Activated B cell treated with CpG ODN at 0.5 μM for 24 hours (primary cell): ENCODE data around the gene TICAM2. TPM values are rescaled to one million over a fixed set of nuclear protein-coding genes. Genes with fewer than 3 reads are reported as not detected.

Experiments
- ATAC-seq: fragments of 200-7000 bp; cut with Tn5 transposase; one replicate; pipeline ENCODE4 v1.10.0; 2021; ENCODE audit warnings: low read depth, mild to moderate bottlenecking, moderate library complexity
- CTCF ChIA-PET: fragments of 350-600 bp; sonication (Branson Sonifier 250); formaldehyde crosslinking; loops from one replicate; lab custom pipeline; 2021; ENCODE audit warnings: antibody characterized with exemption; lab: Charles Lee
- POLR2A ChIA-PET: fragments of 350-600 bp; sonication (Branson Sonifier 250); formaldehyde crosslinking; loops from one replicate; lab custom pipeline; 2021; ENCODE audit warnings: antibody characterized with exemption; lab: Charles Lee
- DNase-seq: peaks from one replicate; pipeline ENCODE4 v3.0.0; 2022
- H3K27ac Mint-ChIP-seq: one replicate; pipeline ENCODE4 v1.8.0; 2020; ENCODE audit warnings: mixed read lengths
- H3K27me3 Mint-ChIP-seq: one replicate; pipeline ENCODE4 v1.8.0; 2021; ENCODE audit warnings: mixed read lengths
- H3K36me3 Mint-ChIP-seq: one replicate; pipeline ENCODE4 v1.8.0; 2021; ENCODE audit warnings: low read depth, mixed read lengths
- H3K4me1 Mint-ChIP-seq: one replicate; pipeline ENCODE4 v1.8.0; 2021; ENCODE audit warnings: mixed read lengths
- H3K4me3 Mint-ChIP-seq: one replicate; pipeline ENCODE4 v1.8.0; 2020; ENCODE audit warnings: mild to moderate bottlenecking, mixed read lengths
- H3K9me3 Mint-ChIP-seq: one replicate; pipeline ENCODE4 v1.8.0; 2020; ENCODE audit warnings: mixed read lengths
- intact Hi-C: fragments of 100-400 bp; cut with micrococcal nuclease; formaldehyde crosslinking; loops from one replicate; pipeline ENCODE4 v1.15.1; 2024
- total RNA-seq: library from RNA; stranded (reverse); gene quantifications from 2 replicates; pipeline ENCODE4 v1.2.3, GENCODE V29; 2022
- TF ChIP-seq, protein P1 (sequence below): fragments of 200-600 bp; IDR thresholded peaks from one replicate; pipeline ENCODE4 v1.8.0; 2022; ENCODE audit warnings: antibody characterized with exemption, mild to moderate bottlenecking

Gene TICAM2
- total RNA-seq, 1 donor from 2014 or later: 12.4 TPM

DNA sequence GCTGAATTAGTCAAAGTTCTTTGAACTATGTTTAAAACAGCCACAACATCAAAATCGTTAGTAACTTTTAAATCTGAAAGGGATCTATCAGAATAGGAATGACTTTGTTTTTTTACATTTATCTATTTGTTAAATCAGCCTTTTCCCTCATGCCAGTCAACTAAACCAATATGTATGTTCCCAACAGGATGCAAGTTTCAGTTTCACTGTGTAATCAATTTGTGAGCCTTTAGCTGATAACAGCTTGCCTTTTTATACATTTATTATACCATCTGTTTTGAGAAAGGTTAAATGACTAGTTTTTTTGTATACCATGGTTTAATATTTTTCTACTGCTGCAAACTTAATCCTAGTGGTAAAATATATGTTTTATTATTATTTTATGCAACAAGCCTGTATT lies 14.6 kb upstream of the TICAM2 start:
- intact Hi-C loops: loop anchor here (1.0 kb wide), 2 partner anchors 8 to 9 kb away; no protein-coding TSS in a partner anchor
- Mint-ChIP-seq H3K9me3 (no peaks in the 10 kb centered on the region), H3K36me3 (peaks cover 71% of the 10 kb centered on the region), H3K27ac (no peak overlapping the region), H3K4me3 (no peak overlapping the region), H3K4me1 (peaks cover 10% of the 10 kb centered on the region), H3K27me3 (no peaks in the 10 kb centered on the region)
- POLR2A ChIA-PET: interaction anchor here (0.6 to 1.2 kb wide), 4 partner anchors 8 to 15 kb away, joined by 3 to 12 read pairs (median 5); partner anchors contain the start of genes TICAM2 and TMED7
- DNase-seq (no peak), ATAC-seq (no peak)
- TF ChIP-seq, protein P1, sequence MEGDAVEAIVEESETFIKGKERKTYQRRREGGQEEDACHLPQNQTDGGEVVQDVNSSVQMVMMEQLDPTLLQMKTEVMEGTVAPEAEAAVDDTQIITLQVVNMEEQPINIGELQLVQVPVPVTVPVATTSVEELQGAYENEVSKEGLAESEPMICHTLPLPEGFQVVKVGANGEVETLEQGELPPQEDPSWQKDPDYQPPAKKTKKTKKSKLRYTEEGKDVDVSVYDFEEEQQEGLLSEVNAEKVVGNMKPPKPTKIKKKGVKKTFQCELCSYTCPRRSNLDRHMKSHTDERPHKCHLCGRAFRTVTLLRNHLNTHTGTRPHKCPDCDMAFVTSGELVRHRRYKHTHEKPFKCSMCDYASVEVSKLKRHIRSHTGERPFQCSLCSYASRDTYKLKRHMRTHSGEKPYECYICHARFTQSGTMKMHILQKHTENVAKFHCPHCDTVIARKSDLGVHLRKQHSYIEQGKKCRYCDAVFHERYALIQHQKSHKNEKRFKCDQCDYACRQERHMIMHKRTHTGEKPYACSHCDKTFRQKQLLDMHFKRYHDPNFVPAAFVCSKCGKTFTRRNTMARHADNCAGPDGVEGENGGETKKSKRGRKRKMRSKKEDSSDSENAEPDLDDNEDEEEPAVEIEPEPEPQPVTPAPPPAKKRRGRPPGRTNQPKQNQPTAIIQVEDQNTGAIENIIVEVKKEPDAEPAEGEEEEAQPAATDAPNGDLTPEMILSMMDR: no peak
- CTCF ChIA-PET: interaction anchor here (1.4 kb wide), 1 partner anchor 8 kb away, joined by 4 read pairs; no protein-coding TSS in a partner anchor

DNA sequence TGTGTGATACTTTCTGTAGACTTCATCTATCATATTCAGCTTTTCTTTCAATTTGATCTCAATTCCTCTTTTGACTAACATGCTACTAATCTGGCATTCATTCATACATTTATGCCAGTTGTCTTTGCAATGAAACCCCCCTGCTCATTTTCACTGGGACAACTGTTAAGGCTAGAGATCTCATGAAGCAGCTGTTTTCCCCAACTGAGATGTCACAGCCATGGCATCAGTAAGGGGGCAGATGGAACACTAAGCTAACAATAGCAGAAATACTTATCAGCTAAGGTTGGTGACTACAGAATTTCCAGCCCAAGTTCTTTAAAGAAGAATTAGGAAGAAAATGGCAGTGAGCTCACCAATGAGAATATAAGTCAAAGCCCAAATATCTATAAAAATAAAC lies 14.2 kb upstream of the TICAM2 start:
- no peak for ATAC-seq
- no peak for DNase-seq
- Mint-ChIP-seq H3K4me3 (no peak overlapping the region), H3K9me3 (no peaks in the 10 kb centered on the region), H3K36me3 (peaks cover 69% of the 10 kb centered on the region), H3K27ac (peak overlapping the region; percentile 30), H3K4me1 (peaks cover 8% of the 10 kb centered on the region), H3K27me3 (no peaks in the 10 kb centered on the region)
- intact Hi-C loops: loop anchor here (1.0 kb wide), 2 partner anchors 8 to 9 kb away; no protein-coding TSS in a partner anchor
- CTCF ChIA-PET: interaction anchor here (1.4 kb wide), 1 partner anchor 8 kb away, joined by 4 read pairs; no protein-coding TSS in a partner anchor
- TF ChIP-seq, protein P1: no peak
- POLR2A ChIA-PET: interaction anchor here (0.6 to 1.2 kb wide), 4 partner anchors 9 to 14 kb away, joined by 3 to 12 read pairs (median 5); partner anchors contain the start of genes TICAM2 and TMED7

DNA sequence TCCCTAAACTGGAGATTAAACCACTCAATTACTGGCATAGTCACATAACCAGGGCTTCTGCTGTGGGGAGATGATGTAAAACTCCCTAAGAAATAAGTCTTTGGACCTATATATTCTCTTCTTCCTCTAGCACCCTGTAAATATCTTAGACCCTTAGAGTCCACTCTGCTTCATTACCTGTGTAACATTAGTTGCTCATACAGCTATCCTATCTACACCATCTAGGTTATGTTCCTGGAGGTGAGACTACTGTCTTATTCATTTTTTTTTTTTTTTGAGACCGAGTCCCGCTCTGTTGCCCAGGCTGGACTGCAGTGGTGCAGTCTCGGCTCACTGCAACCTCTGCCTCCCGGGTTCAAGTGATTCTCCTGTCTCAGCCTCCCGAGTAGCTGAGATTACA lies 9.6 kb upstream of the TICAM2 start:
- no peaks in the 10 kb centered on the region for H3K9me3 Mint-ChIP-seq
- no peak overlapping the region for H3K27ac Mint-ChIP-seq
- DNase-seq: no peak
- peaks cover 14% of the 10 kb centered on the region for H3K4me1 Mint-ChIP-seq
- H3K36me3 Mint-ChIP-seq: peaks cover 38% of the 10 kb centered on the region
- intact Hi-C loops: no loop called here
- POLR2A ChIA-PET: no interaction called here
- H3K27me3 Mint-ChIP-seq: no peaks in the 10 kb centered on the region
- ATAC-seq: no peak
- TF ChIP-seq, protein P1: no peak
- CTCF ChIA-PET: no interaction called here
- H3K4me3 Mint-ChIP-seq: no peak overlapping the region

DNA sequence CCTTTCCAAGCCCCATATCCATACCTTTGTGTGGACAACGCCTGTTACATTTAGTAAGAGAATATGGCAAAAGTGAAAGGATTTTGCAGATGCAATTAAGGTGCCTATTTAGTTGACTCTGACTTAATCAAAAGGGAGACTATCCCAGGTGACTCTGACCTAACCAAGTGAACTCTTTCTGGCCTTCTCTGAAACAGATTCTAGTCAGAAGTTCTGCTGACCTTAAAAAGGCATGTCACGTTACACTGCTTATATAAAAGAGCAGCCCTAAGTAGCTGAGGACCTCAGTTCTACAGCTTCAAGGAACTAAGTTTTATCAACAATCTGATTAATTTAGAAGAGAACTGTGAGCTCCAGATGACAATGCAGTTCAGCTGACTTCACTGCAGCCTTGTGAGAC lies 5.7 kb upstream of the TICAM2 start:
- H3K27me3 Mint-ChIP-seq: no peaks in the 10 kb centered on the region
- H3K4me1 Mint-ChIP-seq: peaks cover 34% of the 10 kb centered on the region
- intact Hi-C loops: loop anchor here (1.0 kb wide), 1 partner anchor 8 kb away; no protein-coding TSS in a partner anchor
- H3K9me3 Mint-ChIP-seq: no peaks in the 10 kb centered on the region
- DNase-seq (no peak), ATAC-seq (no peak)
- H3K27ac Mint-ChIP-seq: no peak overlapping the region
- TF ChIP-seq, protein P1: no peak
- H3K36me3 Mint-ChIP-seq: peaks cover 18% of the 10 kb centered on the region
- no peak overlapping the region for H3K4me3 Mint-ChIP-seq
- ChIA-PET POLR2A (no interaction called here), CTCF (no interaction called here)

DNA sequence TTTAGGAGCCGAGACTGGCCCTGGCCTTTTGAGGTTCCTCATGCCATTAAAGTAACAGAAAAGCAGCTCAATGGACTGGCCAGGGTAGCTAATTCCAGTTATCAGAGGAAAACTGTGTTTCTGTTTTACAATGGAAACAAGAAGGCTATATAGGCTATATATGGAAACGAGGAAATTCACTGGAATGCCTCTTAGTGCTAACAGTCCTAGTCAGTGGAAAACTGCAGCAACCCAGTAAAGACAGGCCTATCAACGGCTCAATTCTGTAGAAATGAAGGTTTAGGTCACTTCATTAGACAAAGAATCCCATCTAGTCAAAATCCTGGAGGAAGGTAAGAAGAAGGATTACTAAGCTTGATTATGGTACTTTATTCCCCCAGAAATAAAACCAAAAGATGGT lies 3.2 kb upstream of the TICAM2 start:
- H3K4me1 Mint-ChIP-seq: peaks cover 48% of the 10 kb centered on the region

More for the DNA sequence above, 3.2 kb upstream of the TICAM2 start:
- Mint-ChIP-seq H3K4me3 (no peak overlapping the region), H3K9me3 (no peaks in the 10 kb centered on the region), H3K27ac (peak overlapping the region; percentile 18), H3K36me3 (peaks cover 12% of the 10 kb centered on the region), H3K27me3 (no peaks in the 10 kb centered on the region)
- no peak for ATAC-seq
- ChIA-PET POLR2A (interaction anchor here (0.6 kb wide), 1 partner anchor 20 kb away, joined by 7 read pairs; the partner anchor contains the start of gene TMED7), CTCF (no interaction called here)
- no peak for DNase-seq
- intact Hi-C loops: no loop called here
- TF ChIP-seq, protein P1: no peak
